ENCODE results near the gene C20orf96.
"Not testable (repeated sequence)": the region's sequence is repeated elsewhere in the genome, so short reads cannot be mapped to it uniquely, and the experiment has no call there.

C20orf96 gene

DNA sequence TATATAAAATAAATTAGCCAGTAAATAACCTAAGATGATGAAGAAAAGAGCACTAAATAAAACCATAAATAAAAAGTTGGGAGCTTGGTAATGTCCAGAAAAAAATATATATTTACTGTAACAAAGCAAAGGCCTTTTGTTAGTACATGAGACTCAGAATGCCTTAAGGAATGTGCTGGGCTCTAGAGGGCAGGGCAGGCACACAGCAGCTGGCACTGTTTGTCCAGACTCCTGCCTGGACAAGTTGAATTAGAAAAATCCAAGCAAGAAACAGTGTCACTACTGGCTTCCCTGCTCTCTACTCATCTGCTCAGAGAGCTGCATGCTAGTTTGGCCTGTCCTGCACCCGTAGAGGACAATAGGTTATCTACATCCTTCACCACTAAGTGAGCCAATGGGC lies 54.7 kb downstream of the C20orf96 start:
- peak in 1 of 3 donors; percentile 25 for DNase-seq

DNA sequence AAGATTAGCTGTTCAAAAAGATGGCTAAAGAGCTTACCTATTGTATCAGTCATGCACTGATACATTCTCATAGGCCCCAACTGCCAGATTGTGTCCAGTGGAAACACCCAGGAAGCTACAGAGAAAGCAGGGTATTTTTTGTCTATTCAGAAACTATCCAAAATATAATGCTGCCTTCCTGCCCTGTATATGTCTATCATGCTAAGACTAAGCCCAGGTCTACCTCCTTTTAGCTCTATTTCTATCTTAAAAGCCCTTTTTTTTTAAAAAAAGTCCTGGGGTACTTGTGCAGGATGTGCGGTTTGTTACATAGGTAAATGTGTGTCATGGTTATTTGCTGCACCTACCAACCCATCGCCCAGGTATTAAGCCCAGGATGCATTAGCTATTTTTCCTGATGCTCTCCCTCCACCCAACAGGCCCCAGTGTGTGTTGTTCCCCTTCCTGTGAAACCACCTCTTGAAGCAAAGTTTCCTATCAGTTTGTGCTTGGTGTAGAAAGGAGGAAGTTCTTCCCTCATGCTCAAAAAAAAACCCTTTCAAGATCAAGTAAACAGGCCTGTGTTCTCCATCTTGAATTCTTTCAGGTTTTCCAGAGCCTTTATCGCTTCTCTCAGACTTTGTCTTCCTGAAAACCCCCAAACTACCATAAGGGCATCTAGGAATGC lies 63.0 kb downstream of the C20orf96 start:
- peak; percentile 41 to 58 (median 49) for DNase-seq

DNA sequence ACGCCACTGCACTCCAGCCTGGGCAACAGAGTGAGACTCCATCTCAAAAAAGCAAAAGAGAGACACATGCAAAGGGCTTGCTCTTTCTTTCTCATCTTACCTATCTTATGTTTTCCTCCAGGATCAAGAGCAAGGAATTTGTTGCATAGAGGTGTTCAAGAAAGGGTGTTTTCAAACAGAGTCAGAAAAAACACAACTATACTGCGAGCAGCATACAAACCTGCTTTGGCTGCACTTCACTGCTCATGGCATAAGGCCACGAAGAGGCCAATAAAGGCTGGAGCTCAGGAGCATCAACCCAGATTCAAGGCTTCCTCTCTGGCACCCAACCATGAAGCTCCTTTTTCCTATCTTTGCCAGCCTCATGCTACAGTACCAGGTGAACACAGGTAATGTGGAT lies 63.6 kb downstream of the C20orf96 start, which contains the start of gene DEFB129:
TSS of gene DEFB129 (plus strand) at position 301 of the 400 bp plus-strand sequence. CDS start at position 332, 31 bp downstream.
- DNase-seq = no peak

DNA sequence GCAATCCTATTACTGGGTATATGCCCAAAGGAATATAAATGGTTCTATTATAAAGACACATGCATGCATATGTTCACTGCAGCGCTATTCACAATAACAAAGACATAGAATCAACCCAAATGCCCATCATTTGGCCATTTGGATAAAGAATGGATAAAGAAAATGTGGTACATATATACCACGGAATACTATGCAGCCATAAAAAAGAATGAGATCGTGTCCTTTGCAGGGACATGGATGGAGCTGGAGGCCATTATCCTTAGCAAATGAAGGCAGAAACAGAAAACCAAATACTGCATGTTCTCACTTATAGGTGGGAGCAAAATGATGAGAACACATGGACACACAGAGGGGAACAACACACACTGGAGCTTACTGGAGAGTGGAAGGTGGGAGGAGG lies 64.7 kb downstream of the C20orf96 start:
- not testable (repeated sequence) for DNase-seq

DNA sequence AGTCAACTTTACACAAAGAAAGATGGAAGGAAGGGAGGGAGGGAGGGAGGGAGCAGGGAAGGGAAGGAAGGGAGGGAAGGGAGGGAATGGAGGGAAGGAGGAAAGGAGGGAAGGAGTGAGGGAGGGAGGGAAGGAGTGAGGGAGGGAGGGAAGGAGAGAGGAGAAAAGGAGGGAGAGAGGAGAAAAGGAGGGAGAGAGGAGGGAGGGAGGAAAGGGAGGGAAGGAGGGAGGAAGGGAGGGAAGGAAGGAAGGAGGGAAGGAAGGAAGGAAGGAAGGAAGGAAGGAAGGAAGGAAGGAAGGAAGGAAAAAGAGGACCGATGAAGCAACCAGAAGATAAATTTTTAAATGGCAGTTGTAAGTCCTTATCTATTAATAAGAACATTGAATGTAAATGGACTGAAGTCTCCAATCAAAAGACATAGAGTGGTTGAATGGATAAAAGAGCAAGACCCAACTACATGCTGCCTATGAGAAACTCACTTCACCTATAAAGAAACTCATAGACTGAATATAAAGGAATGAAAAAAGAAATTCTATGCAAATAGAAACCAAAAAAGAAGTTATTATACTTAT lies 69.2 kb downstream of the C20orf96 start:
- DNase-seq = no peak

Measured in suppressor macrophage treated with lipopolysaccharide for 1 hour (primary cell).